Measurements from ENCODE around the gene SACM1L. TPM values are rescaled to one million over a fixed set of nuclear protein-coding genes. Genes with fewer than 3 reads are reported as not detected.

Gene SACM1L
- total RNA-seq, 1 donor = 28.6 TPM

DNA sequence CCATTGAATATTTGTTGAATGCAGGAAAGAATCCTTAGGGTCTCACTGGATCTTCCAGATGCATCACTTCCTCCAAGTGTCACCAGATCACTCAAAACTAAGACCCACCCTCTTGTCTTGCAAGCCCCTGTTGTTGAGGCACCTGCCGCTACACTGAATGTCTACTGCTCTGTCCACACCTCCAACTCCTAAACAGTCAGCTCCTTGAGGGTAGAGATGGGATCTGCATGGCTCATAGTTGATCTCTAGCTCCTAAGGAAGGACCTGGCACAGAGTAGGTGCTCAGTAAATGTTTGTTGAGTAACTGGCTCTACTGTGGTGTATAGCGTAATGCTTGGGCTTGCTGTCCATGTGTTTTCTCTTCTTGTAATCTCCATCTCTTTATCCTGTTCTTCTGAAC, 98.4 kb downstream of the SACM1L start:
- peaks cover 45% of the 10 kb centered on the region for H3K27me3 ChIP-seq (ENCODE audit: insufficient read depth, low read length)
- no peak for DNase-seq (ENCODE audit: insufficient read length, low spot score, missing footprints)

DNA sequence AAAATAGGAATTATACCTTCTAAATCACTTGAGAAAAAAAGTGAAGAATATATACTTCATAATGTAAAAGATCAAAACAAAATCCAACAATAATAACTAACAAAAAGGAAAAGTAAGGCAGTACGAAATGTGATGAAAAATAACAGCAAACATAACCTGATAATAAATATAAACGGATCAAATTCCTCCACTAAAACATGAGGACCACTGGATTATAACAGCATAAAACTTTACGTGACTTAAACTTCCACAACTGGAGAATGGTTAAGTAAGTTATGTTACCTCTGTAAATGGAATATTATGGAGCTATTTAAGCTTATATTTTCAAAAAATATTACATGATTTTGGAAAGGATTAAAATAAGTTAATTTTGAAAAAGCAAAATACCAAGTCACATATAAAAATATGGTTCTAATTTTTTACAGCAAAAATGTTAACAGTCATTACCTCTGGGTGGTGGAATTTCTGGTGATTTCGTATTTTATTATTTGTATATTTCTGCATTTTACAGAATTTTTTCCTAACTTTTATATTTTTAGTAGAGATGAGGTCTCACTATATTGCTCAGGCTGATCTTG, 100.1 kb downstream of the SACM1L start:
- no peaks in the 10 kb centered on the region for H3K9me3 ChIP-seq (ENCODE audit: low read depth, low read length)
- no peaks in the 10 kb centered on the region for H3K4me1 ChIP-seq (ENCODE audit: insufficient read depth, low read length)
- TF ChIP-seq, protein P1, sequence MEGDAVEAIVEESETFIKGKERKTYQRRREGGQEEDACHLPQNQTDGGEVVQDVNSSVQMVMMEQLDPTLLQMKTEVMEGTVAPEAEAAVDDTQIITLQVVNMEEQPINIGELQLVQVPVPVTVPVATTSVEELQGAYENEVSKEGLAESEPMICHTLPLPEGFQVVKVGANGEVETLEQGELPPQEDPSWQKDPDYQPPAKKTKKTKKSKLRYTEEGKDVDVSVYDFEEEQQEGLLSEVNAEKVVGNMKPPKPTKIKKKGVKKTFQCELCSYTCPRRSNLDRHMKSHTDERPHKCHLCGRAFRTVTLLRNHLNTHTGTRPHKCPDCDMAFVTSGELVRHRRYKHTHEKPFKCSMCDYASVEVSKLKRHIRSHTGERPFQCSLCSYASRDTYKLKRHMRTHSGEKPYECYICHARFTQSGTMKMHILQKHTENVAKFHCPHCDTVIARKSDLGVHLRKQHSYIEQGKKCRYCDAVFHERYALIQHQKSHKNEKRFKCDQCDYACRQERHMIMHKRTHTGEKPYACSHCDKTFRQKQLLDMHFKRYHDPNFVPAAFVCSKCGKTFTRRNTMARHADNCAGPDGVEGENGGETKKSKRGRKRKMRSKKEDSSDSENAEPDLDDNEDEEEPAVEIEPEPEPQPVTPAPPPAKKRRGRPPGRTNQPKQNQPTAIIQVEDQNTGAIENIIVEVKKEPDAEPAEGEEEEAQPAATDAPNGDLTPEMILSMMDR (IDR thresholded peaks at IDR 0.05; ENCODE audit: extremely low read depth, low read depth, low read length) = no peak
- no peaks in the 10 kb centered on the region for H3K36me3 ChIP-seq (ENCODE audit: insufficient read depth, low read length)
- H3K27me3 ChIP-seq (ENCODE audit: insufficient read depth, low read length) = peaks cover 56% of the 10 kb centered on the region
- no peak overlapping the region for H3K4me2 ChIP-seq (ENCODE audit: insufficient read depth, low read length)
- no peak overlapping the region for H3K27ac ChIP-seq (ENCODE audit: low read depth, low read length)
- H4K20me1 ChIP-seq (ENCODE audit: insufficient read depth, low read length) = no peaks in the 10 kb centered on the region
- H2AFZ ChIP-seq (ENCODE audit: low read length) = no peak overlapping the region
- no peak overlapping the region for H3K4me3 ChIP-seq (ENCODE audit: insufficient read depth, low read length)
- DNase-seq (ENCODE audit: insufficient read length, low spot score, missing footprints) = no peak
- no peaks in the 10 kb centered on the region for H3K79me2 ChIP-seq (ENCODE audit: insufficient read depth, low read length)

More for the DNA sequence above, 98.4 kb downstream of the SACM1L start:
- Histone ChIP-seq H3K4me2 (ENCODE audit: insufficient read depth, low read length) (no peak overlapping the region), H3K4me1 (ENCODE audit: insufficient read depth, low read length) (no peaks in the 10 kb centered on the region), H3K36me3 (ENCODE audit: insufficient read depth, low read length) (no peaks in the 10 kb centered on the region), H3K4me3 (ENCODE audit: insufficient read depth, low read length) (no peak overlapping the region), H3K27ac (ENCODE audit: low read depth, low read length) (no peak overlapping the region), H4K20me1 (ENCODE audit: insufficient read depth, low read length) (no peaks in the 10 kb centered on the region), H2AFZ (ENCODE audit: low read length) (no peak overlapping the region), H3K79me2 (ENCODE audit: insufficient read depth, low read length) (no peaks in the 10 kb centered on the region), H3K9me3 (ENCODE audit: low read depth, low read length) (no peaks in the 10 kb centered on the region)
- TF ChIP-seq, protein P1 (IDR thresholded peaks at IDR 0.05; ENCODE audit: extremely low read depth, low read depth, low read length) = no peak

DNA sequence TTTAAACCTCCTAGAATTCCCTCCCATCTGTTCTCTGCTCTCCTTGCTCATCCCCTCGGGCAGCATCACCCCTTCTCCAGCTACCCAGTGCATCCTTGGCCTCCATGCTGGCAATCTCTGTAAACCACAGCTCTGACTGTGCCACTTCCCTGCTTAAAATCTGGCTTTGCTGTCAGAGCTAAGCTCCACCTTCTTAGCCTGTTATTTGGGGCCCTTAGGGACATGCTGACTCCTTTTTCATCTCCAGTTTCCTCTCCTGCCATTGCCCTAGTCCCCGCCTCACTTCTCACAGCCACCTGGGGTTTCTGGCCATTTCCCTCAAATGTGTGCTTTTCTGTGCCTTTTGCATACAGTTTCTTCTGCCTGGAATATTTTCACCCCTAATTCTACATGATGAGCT, 101.4 kb downstream of the SACM1L start:
- H3K9me3 ChIP-seq (ENCODE audit: low read depth, low read length) = no peaks in the 10 kb centered on the region
- H3K4me3 ChIP-seq (ENCODE audit: insufficient read depth, low read length) = no peak overlapping the region
- peaks cover 67% of the 10 kb centered on the region for H3K27me3 ChIP-seq (ENCODE audit: insufficient read depth, low read length)
- H3K27ac ChIP-seq (ENCODE audit: low read depth, low read length) = no peak overlapping the region
- no peak overlapping the region for H3K4me2 ChIP-seq (ENCODE audit: insufficient read depth, low read length)
- no peaks in the 10 kb centered on the region for H3K79me2 ChIP-seq (ENCODE audit: insufficient read depth, low read length)
- peak; percentile 76 for DNase-seq (ENCODE audit: insufficient read length, low spot score, missing footprints)
- TF ChIP-seq, protein P1 (IDR thresholded peaks at IDR 0.05; ENCODE audit: extremely low read depth, low read depth, low read length) = no peak
- H4K20me1 ChIP-seq (ENCODE audit: insufficient read depth, low read length) = no peaks in the 10 kb centered on the region
- no peaks in the 10 kb centered on the region for H3K36me3 ChIP-seq (ENCODE audit: insufficient read depth, low read length)
- no peaks in the 10 kb centered on the region for H3K4me1 ChIP-seq (ENCODE audit: insufficient read depth, low read length)
- H2AFZ ChIP-seq (ENCODE audit: low read length) = no peak overlapping the region

DNA sequence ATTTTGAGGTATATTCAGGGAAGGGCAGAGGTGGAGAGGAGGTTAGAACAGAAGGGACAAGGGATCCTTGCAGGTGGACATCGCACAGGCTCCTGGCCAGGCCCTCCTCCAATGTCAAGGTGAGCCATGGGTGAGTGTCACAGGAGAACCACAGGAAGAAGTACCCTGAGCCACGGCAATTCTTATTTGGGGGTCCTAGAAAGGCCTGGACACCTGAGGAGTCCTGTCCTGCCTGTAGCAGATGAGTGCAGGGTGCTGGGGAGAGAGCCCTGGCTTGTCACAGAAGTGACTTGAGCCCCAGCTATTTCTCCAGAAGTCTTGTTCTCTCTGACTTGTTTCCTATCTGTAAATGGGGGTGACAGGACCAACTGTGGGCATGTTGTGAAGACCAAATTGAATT, 102.8 kb downstream of the SACM1L start:
- H3K9me3 ChIP-seq (ENCODE audit: low read depth, low read length) = no peaks in the 10 kb centered on the region
- H2AFZ ChIP-seq (ENCODE audit: low read length) = no peak overlapping the region
- H3K36me3 ChIP-seq (ENCODE audit: insufficient read depth, low read length) = no peaks in the 10 kb centered on the region
- no peak overlapping the region for H3K4me2 ChIP-seq (ENCODE audit: insufficient read depth, low read length)
- H4K20me1 ChIP-seq (ENCODE audit: insufficient read depth, low read length) = no peaks in the 10 kb centered on the region
- no peak overlapping the region for H3K27ac ChIP-seq (ENCODE audit: low read depth, low read length)
- no peaks in the 10 kb centered on the region for H3K4me1 ChIP-seq (ENCODE audit: insufficient read depth, low read length)
- H3K79me2 ChIP-seq (ENCODE audit: insufficient read depth, low read length) = no peaks in the 10 kb centered on the region
- no peak for DNase-seq (ENCODE audit: insufficient read length, low spot score, missing footprints)
- no peak overlapping the region for H3K4me3 ChIP-seq (ENCODE audit: insufficient read depth, low read length)
- H3K27me3 ChIP-seq (ENCODE audit: insufficient read depth, low read length) = peaks cover 69% of the 10 kb centered on the region
- TF ChIP-seq, protein P1 (IDR thresholded peaks at IDR 0.05; ENCODE audit: extremely low read depth, low read depth, low read length) = no peak

Data from osteoblast (primary cell).